Dermis blood vessel endothelial cell (primary cell): ENCODE results near the gene ZNF579. TPM values are rescaled to one million over a fixed set of nuclear protein-coding genes. Genes with fewer than 3 reads are reported as not detected.
"Not testable (repeated sequence)": the region's sequence is repeated elsewhere in the genome, so short reads cannot be mapped to it uniquely, and the experiment has no call there.

Experiments used
- DNase-seq: peaks from one replicate; pipeline ENCODE4 v3.0.0; 2010
- total RNA-seq: library from RNA; depleted of rRNA; stranded (reverse); fragments of >200 nt; gene quantifications from 2 replicates; pipeline ENCODE4 v1.2.3, GENCODE V29; 2014

ZNF579 gene
- total RNA-seq, 1 donor from 2014 or later = 3.2 TPM

DNA sequence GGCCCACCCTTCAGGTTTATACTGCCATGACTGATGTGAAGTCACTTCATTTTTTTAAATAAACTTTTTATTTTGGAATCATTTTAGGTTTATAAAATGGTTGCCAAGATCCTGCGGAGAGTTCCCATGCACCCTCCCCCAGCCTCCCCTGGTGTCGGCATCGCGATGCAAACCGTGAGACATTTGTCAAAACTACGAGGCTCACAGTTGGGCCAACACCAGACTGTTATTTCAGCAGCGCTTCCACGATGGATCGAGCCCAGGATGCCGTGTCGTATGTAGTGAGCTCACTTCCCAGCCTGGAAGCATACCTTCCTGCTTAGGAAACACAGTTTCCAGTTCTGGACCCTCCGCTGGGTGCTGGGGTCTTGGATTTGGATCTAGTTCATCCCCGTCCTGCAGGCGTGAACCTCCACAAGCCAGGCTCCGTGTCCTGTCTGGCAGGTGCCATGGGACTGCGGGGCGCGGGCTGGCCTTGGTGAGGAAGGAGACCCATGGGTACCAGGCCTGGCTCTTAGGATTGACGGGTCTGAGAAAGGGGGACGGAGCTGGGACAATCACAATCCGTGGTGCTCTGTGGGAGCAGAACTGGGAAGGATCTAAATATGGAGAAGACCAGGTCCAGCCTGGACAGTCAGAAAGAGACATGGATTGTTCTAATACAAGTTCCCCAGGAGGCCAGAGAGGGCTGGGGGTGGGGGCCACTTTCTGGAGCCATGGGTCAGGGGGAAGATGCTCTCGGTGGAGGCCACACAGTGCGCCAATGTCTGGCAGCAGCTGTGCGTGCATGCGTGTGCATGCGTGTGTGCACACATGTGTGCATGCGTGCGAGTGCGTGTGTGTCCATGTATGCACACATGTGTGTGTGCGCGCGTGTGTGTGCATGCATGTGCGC lies 41.3 kb downstream of the ZNF579 start:
- no peak for DNase-seq

DNA sequence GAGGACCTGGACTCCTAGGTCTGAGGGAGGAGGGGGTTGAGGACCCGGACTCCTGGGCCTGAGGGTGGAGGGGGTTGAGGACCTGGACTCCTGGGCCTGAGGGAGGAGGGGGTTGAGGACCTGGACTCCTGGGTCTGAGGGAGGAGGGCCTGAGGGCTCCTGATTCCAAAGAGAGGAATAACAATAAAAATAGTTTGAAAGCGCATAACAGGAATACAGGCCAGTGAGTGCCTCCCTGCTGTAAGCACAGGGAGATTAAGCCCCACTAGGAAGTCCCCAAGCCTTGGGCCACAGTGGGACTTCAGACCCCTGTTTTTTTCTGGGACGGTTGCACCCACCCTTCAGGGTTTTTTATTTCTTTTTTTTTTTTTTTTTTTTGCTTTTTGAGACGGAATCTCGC lies 42.5 kb downstream of the ZNF579 start:
- DNase-seq = no peak

GRCh38 chr19:55537741-55538111 lies 42.9 kb downstream of the ZNF579 start:
- peak; percentile 26 for DNase-seq

DNA sequence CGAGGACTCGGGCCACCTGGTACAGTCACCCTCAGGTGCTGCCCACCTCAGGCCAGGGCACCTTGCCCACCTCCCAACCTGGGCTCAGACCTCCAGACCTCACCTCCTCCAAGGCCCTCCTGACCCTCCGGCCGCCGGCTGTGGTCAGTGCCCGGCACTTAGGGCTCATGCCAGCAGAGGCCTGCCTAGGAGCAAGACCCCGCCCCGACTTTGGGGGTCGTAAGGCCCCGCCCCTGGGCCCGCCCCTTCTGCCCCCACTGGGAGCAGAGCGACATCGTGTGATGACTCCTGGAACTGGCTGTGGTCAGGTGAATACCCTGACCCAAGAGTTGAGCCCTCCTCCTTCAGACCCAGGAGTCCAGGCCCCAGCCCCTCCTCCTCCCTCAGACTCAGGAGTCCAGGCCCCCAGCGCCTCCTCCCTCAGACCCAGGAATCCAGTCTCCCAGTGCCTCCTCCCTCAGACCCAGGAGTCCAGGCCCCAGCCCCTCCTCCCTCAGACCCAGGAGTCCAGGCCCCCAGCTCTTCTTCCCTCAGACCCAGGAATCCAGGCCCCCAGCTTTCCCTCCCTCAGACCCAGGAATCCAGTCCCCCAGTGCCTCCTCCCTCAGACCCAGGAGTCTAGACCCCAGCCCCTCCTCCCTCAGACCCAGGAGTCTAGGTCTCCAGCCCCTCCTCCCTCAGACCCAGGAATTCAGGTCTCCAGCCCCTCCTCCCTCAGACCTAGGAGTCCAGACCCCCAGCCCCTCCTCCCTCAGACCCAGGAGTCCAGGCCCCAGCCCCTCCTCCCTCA lies 43.5 kb downstream of the ZNF579 start, which contains the start of gene SBK2:
TSS of gene SBK2 (minus strand) at position 183 of the 790 bp plus-strand sequence. CDS start 839 bp downstream, outside the sequence.
- no peak for DNase-seq

DNA sequence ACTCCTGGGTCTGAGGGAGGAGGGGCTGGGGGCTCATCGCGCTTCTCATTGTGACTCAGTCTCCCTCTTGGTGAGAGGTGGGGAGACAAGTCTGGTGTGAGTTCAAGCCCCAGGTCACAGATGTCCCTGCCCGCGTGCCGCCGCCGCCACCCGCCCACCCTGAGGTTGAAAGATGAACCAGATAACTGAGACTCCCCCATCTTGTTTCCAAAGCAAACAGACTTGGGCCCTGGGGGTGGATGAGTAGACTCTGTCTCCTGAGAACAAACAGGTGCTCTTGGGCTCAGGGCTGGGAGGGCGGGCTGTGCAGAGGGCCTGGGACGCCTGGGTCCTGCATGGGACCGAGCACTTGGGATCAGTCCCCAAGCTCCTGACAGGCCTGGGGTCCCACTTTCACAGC lies 44.3 kb downstream of the ZNF579 start:
- no peak for DNase-seq

DNA sequence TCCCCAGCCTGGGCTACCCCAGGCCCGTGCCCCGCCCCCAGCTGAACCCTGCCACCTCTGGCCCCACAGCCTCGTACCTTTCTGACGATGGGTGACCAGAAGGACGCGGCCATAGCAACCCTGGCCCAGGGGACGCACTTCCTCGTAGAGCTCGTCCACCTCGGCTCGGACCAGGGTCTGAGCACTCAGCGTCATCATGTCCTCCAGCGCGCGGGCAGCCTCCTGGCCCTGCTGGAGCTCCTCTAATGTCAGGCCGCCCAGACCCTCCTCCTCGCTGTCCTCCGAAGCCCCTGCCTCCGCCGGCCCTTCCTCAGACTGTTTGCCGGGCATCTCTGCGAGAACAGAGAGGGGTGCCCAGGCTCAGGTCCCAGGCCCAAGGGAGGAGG lies 44.7 kb downstream of the ZNF579 start:
- no peak for DNase-seq

- DNase-seq = no peak
Observed at GRCh38 chr19:55535173-55535964, 45.3 kb downstream of the ZNF579 start.

- not testable (repeated sequence) for DNase-seq
Observed at GRCh38 chr19:55534280-55534679, 46.4 kb downstream of the ZNF579 start.

DNA sequence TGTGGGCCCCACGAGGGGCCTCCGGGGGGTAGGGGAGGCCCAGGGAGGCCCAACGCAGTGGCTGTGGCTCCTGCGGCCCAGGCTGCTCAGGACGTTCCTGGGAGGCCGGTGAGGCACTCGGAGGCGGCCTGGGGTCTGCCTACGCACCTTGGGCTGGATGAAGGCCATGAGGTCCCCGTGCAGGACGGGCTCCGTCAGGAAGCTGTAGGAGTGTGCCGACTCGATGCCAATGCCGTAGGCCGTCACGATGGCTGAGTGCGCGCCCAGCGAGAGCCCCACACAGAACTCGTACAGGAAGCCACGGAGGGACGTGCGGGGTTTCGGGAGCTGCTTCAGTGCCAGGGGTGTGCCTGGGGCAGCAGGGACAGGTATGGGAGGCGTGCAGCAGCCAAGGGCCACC lies 49.7 kb downstream of the ZNF579 start:
- DNase-seq = no peak

DNA sequence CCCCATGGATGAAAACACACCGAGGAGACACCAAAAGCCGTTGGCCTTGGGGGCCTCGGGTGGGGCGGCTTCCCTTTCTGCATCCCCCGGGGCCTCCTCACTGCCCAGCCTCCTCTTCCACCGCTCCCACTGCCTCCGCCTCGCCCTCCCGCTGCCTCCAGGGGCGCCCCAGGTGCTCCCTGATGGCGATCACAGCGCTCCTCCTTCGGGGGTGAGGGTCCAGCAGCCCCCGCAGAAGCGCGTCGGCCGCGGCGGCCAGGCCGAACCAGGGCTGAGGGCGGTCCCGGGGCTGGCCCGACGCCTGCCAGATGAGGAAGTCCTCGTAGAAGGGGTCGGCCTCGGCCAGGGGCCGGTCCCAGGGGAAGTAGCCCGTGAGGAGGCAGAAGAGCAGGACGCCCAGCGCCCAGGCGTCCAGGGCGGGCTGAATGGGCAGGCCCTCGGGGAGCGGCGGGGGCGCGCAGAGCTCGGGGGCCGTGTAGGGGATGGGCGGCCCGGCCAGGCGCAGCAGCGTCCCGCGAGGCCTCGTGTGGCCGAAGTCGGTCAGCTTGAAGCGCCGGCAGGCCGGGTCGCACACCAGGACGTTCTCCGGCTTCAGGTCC lies 50.9 kb downstream of the ZNF579 start:
- DNase-seq = no peak

DNA sequence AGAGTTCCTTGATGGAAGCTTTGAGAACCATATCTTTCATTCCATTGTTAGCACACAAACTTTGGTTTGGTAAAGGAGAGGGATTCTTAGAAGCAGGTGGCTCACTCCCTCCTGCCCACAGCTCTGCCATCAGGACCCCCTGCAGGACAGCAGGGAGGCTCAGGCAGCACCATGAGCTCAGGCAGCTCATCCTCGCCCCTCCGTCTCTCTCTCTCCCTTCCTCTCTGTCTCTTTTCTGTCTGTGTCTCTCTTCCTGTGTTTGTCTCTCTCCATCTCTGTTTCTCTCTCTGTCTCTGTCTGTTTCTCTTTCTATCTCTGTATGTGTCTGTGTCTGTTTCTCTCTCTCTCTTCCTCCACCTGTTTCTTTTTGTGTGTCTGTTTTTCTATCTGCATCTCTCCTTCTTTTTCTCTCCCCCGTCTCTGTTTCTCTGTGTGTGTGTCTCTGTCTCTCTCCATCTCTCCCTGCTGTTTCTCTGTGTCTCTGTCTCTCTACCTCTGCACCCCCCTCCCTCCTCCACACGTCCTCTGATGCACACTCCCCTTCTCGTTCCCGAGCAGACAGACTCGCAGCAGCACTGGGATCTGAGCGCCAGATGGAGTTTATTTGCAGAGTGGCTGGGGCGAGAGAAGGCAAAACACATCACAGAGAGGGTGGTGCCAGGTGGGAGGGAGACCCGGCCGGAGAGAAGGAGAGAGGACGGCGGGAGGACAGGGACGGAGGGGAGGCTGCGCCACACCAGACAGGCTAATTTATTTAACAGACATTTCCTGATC lies 52.4 kb downstream of the ZNF579 start:
- DNase-seq = no peak

- DNase-seq = no peak
Observed at GRCh38 chr19:55527197-55528029, 53.2 kb downstream of the ZNF579 start.

Other genes with a start within 250 kb of the ZNF579 start
- 6.1 and 6.7 TPM in 2 replicates for gene KMT5C, start 241.0 kb downstream of the ZNF579 start, total RNA-seq
- gene COX6B2, start 226.1 kb downstream of the ZNF579 start, total RNA-seq = not detected in 2 replicates
- gene GARIN5B, start 217.6 kb downstream of the ZNF579 start, total RNA-seq = not detected in 2 replicates
- gene IL11, start 210.4 kb downstream of the ZNF579 start, total RNA-seq = 0.17 TPM in 1 of 2 replicates, not detected in the other
- gene TMEM190, start 204.0 kb downstream of the ZNF579 start, total RNA-seq = not detected in 2 replicates
- 0.34 and 1.0 TPM in 2 replicates for gene TMEM238, start 196.6 kb downstream of the ZNF579 start, total RNA-seq
- 257 and 280 TPM in 2 replicates for gene RPL28, start 194.9 kb downstream of the ZNF579 start, total RNA-seq
- gene UBE2S, start 173.1 kb downstream of the ZNF579 start, total RNA-seq = 47.8 and 96.0 TPM in 2 replicates
- not detected in 2 replicates for gene SHISA7, start 137.5 kb downstream of the ZNF579 start, total RNA-seq
- gene ISOC2, start 119.2 kb downstream of the ZNF579 start, total RNA-seq = 56.2 and 76.5 TPM in 2 replicates
- not detected in 2 replicates for gene C19orf85, start 116.1 kb downstream of the ZNF579 start, total RNA-seq
- 1.4 and 3.3 TPM in 2 replicates for gene ZNF628, start 104.2 kb downstream of the ZNF579 start, total RNA-seq
- 8.7 and 14.5 TPM in 2 replicates for gene NAT14, start 95.7 kb downstream of the ZNF579 start, total RNA-seq
- 0.19 and 0.51 TPM in 2 replicates for gene SSC5D, start 92.4 kb downstream of the ZNF579 start, total RNA-seq
- gene SBK2, start 43.7 kb downstream of the ZNF579 start, total RNA-seq = not detected in 2 replicates
- gene SBK3, start 35.3 kb downstream of the ZNF579 start, total RNA-seq = 0.17 and 0.74 TPM in 2 replicates
- gene FIZ1, start 18.7 kb upstream of the ZNF579 start, total RNA-seq = 3.9 and 4.9 TPM in 2 replicates
- 12.3 and 14.8 TPM in 2 replicates for gene ZNF524, start 19.4 kb upstream of the ZNF579 start, total RNA-seq
- gene ZNF865, start 24.8 kb upstream of the ZNF579 start, total RNA-seq = 1.4 and 2.6 TPM in 2 replicates
- 3.9 and 5.3 TPM in 2 replicates for gene ZNF784, start 43.7 kb upstream of the ZNF579 start, total RNA-seq
- gene ZNF580, start 60.2 kb upstream of the ZNF579 start, total RNA-seq = 2.0 and 3.6 TPM in 2 replicates
- gene ZNF581, start 62.8 kb upstream of the ZNF579 start, total RNA-seq = 16.3 and 20.8 TPM in 2 replicates
- gene CCDC106, start 67.4 kb upstream of the ZNF579 start, total RNA-seq = 7.8 and 13.9 TPM in 2 replicates
- gene U2AF2, start 74.2 kb upstream of the ZNF579 start, total RNA-seq = 84.1 and 172 TPM in 2 replicates
- 71.6 and 243 TPM in 2 replicates for gene EPN1, start 94.4 kb upstream of the ZNF579 start, total RNA-seq
- not detected in 2 replicates for gene NLRP9, start 157.6 kb upstream of the ZNF579 start, total RNA-seq
- gene RFPL4A, start 178.2 kb upstream of the ZNF579 start, total RNA-seq = 0.14 and 0.51 TPM in 2 replicates
- 0.68 TPM in 1 of 2 replicates, not detected in the other for gene RFPL4AL1, start 188.3 kb upstream of the ZNF579 start, total RNA-seq